B cell (primary cell): ENCODE measurements around the gene GLB1L3. TPM values are rescaled to one million over a fixed set of nuclear protein-coding genes. Genes with fewer than 3 reads are reported as not detected.

ENCODE experiments used
- ATAC-seq: fragments of 200-7000 bp; cut with Tn5 transposase; one replicate; pipeline ENCODE4 v1.10.0; 2021; ENCODE audit warnings: low read depth, mild to moderate bottlenecking, moderate number of reproducible peaks, moderate library complexity
- CTCF ChIA-PET: fragments of 350-600 bp; sonication (Branson Sonifier 250); formaldehyde crosslinking; loops from one replicate; lab custom pipeline; 2021; ENCODE audit warnings: antibody characterized with exemption, inconsistent platforms; lab: Charles Lee
- POLR2A ChIA-PET: fragments of 350-600 bp; sonication (Branson Sonifier 250); formaldehyde crosslinking; loops from one replicate; lab custom pipeline; 2021; ENCODE audit warnings: antibody characterized with exemption; lab: Charles Lee
- DNase-seq: peaks from one replicate; pipeline ENCODE4 v3.0.0; 2013
- H2AFZ ChIP-seq: 2 replicates; pipeline ENCODE4 v1.6.1; 2012; ENCODE audit warnings: mild to moderate bottlenecking, low read depth, low read length; ENCODE audit not compliant: insufficient read depth, poor library complexity, severe bottlenecking
- H3K27ac ChIP-seq, 2 donors: 1 replicate in 1 of 2; 2 replicates in 1 of 2; pipeline ENCODE4 v1.5.1; 2012 to 2013; ENCODE audit warnings: low read length in 2 of 2, mild to moderate bottlenecking in 2 of 2, moderate library complexity in 1 of 2
- H3K27me3 ChIP-seq, 4 experiments: fragments of 200-600 bp in 1 of 4; sonication (generic) in 1 of 4; replicated peaks in 1 of 4; 1 replicate in 2 of 4; 2 replicates in 2 of 4; pipeline versions ENCODE4 v1.6.1 to v1.7.0; 2013 to 2016; ENCODE audit warnings: low read length in 3 of 4, mild to moderate bottlenecking in 2 of 4, mixed read lengths in 1 of 4, moderate library complexity in 1 of 4; ENCODE audit not compliant: insufficient read depth in 4 of 4, control insufficient read depth in 3 of 4; ENCODE audit errors: control extremely low read depth in 1 of 4
- H3K36me3 ChIP-seq, 2 experiments: replicated peaks in 1 of 2; 1 replicate in 1 of 2; 2 replicates in 1 of 2; pipeline versions ENCODE4 v1.6.1 to v1.7.1; 2013; ENCODE audit warnings: low read length in 1 of 2; ENCODE audit not compliant: insufficient read depth in 2 of 2, control insufficient read depth in 1 of 2; ENCODE audit errors: control extremely low read depth in 1 of 2, extremely low read depth in 1 of 2
- H3K4me1 ChIP-seq, 2 donors: fragments of 200-600 bp in 1 of 2; sonication (generic) in 1 of 2; 1 replicate in 1 of 2; 2 replicates in 1 of 2; pipeline versions ENCODE4 v1.5.1 to v1.6.1; 2013 to 2017; ENCODE audit warnings: low read length in 2 of 2; ENCODE audit not compliant: control insufficient read depth in 2 of 2, insufficient read depth in 2 of 2
- H3K4me2 ChIP-seq: replicated peaks from 2 replicates; pipeline ENCODE3; 2012; ENCODE audit warnings: mild to moderate bottlenecking, low read depth, low read length; ENCODE audit not compliant: poor library complexity, severe bottlenecking
- H3K4me3 ChIP-seq, 5 experiments: fragments of 200-600 bp in 1 of 5; sonication (generic) in 1 of 5; 1 replicate in 3 of 5; 2 replicates in 2 of 5; pipeline versions ENCODE4 v1.5.1 to v1.7.0; 2011 to 2016; ENCODE audit warnings: low read length in 4 of 5, mild to moderate bottlenecking in 4 of 5, low read depth in 2 of 5, control low read depth in 1 of 5, moderate library complexity in 1 of 5; ENCODE audit not compliant: insufficient read depth in 1 of 5; ENCODE audit errors: control extremely low read depth in 1 of 5, extremely low read depth in 1 of 5
- H3K79me2 ChIP-seq: fragments of 200-600 bp; sonication (generic); one replicate; pipeline ENCODE4 v1.6.0; 2016; ENCODE audit warnings: low read length; ENCODE audit not compliant: control insufficient read depth, insufficient read depth
- H3K9ac ChIP-seq: fragments of 200-600 bp; sonication (generic); 2 replicates; pipeline ENCODE4 v1.6.1; 2017; ENCODE audit warnings: mild to moderate bottlenecking, low read length, moderate library complexity
- H3K9me3 ChIP-seq, 3 donors: one replicate each; pipeline versions ENCODE4 v1.6.1 to v1.7.1; 2013; ENCODE audit warnings: low read length in 2 of 3; ENCODE audit not compliant: control insufficient read depth in 2 of 3, insufficient read depth in 1 of 3; ENCODE audit errors: control extremely low read depth in 1 of 3
- H4K20me1 ChIP-seq: 2 replicates; pipeline ENCODE4 v1.6.0; 2012; ENCODE audit warnings: mild to moderate bottlenecking, low read length; ENCODE audit not compliant: insufficient read depth, control insufficient read depth, poor library complexity, severe bottlenecking
- H3K27ac Mint-ChIP-seq: one replicate; pipeline ENCODE4 v1.8.0; 2021; ENCODE audit warnings: mixed read lengths
- H3K27me3 Mint-ChIP-seq: one replicate; pipeline ENCODE4 v1.8.0; 2021; ENCODE audit warnings: mixed read lengths
- H3K4me1 Mint-ChIP-seq: one replicate; pipeline ENCODE4 v1.8.0; 2021; ENCODE audit warnings: mixed read lengths
- H3K4me3 Mint-ChIP-seq: one replicate; pipeline ENCODE4 v1.8.0; 2021; ENCODE audit warnings: mixed read lengths
- H3K9me3 Mint-ChIP-seq: one replicate; pipeline ENCODE4 v1.8.0; 2022; ENCODE audit warnings: mixed read lengths; ENCODE audit not compliant: insufficient read depth
- EZH2 ChIP-seq: IDR thresholded peaks from 2 replicates; pipeline ENCODE4 v1.6.1; 2012; ENCODE audit warnings: borderline replicate concordance, low read depth, mild to moderate bottlenecking, moderate library complexity, low read length; ENCODE audit not compliant: insufficient read depth, poor library complexity, severe bottlenecking
- WGBS: methylation state at CpG from one replicate; pipeline ENCODE4 v1.1.5; 2013; ENCODE audit warnings: missing lambda C conversion rate; ENCODE audit not compliant: insufficient coverage; 5-methylcytosine and 5-hydroxymethylcytosine counted together
- intact Hi-C: fragments of 100-400 bp; cut with micrococcal nuclease; formaldehyde crosslinking; loops from one replicate; pipeline ENCODE4 v1.10.0; 2022
- polyA plus RNA-seq: library from polyadenylated mRNA; depleted of rRNA; stranded (reverse); fragments of >200 nt; gene quantifications from 2 replicates; pipeline ENCODE4 v1.2.3, GENCODE V29; 2012
- total RNA-seq, 2 donors: library from RNA; stranded (reverse); fragments of 120-200 nt in 1 of 2; gene quantifications; 1 replicate in 1 of 2; 2 replicates in 1 of 2; pipeline versions ENCODE4 v1.2.3 to v1.2.4, GENCODE V29; 2013 to 2022
- TF ChIP-seq, protein P1 (sequence below): fragments of 200-600 bp; IDR thresholded peaks from one replicate; pipeline ENCODE4 v1.8.0; 2022; ENCODE audit warnings: antibody characterized with exemption, mild to moderate bottlenecking

Gene GLB1L3
- total and polyA plus RNA-seq, 2 donors (not counting 1 experiment from before 2014, with no cell fraction given): not detected

GRCh38 chr11:134231958-134232659 is 44.1 kb upstream of the GLB1L3 start:
- H4K20me1 ChIP-seq: peaks cover 68% of the 10 kb centered on the region
- intact Hi-C loops: no loop called here
- H3K4me3 ChIP-seq: no peak overlapping the region
- no peaks in the 10 kb centered on the region for H3K9me3 ChIP-seq
- H3K36me3 ChIP-seq: no peaks in the 10 kb centered on the region
- ChIA-PET POLR2A (no interaction called here), CTCF (interaction anchor here (1.2 to 2.8 kb wide), 2 partner anchors 21 to 25 kb away, joined by 3 to 8 read pairs; partner anchors contain the start of genes ACAD8 and THYN1)
- whole genome bisulfite sequencing: 44% methylated on average over 9 of the region's 10 CpGs
- no peaks in the 10 kb centered on the region for H3K9me3 Mint-ChIP-seq
- peaks cover 0 to 34% (median 17%) of the 10 kb centered on the region in 4 experiments for H3K27me3 ChIP-seq
- no peak overlapping the region for H3K9ac ChIP-seq
- H3K79me2 ChIP-seq: peaks cover 31% of the 10 kb centered on the region
- H3K4me2 ChIP-seq: peak overlapping the region; percentile 20
- ATAC-seq (no peak), DNase-seq (no peak)
- H3K27ac Mint-ChIP-seq: no peak overlapping the region
- TF ChIP-seq, protein P1, sequence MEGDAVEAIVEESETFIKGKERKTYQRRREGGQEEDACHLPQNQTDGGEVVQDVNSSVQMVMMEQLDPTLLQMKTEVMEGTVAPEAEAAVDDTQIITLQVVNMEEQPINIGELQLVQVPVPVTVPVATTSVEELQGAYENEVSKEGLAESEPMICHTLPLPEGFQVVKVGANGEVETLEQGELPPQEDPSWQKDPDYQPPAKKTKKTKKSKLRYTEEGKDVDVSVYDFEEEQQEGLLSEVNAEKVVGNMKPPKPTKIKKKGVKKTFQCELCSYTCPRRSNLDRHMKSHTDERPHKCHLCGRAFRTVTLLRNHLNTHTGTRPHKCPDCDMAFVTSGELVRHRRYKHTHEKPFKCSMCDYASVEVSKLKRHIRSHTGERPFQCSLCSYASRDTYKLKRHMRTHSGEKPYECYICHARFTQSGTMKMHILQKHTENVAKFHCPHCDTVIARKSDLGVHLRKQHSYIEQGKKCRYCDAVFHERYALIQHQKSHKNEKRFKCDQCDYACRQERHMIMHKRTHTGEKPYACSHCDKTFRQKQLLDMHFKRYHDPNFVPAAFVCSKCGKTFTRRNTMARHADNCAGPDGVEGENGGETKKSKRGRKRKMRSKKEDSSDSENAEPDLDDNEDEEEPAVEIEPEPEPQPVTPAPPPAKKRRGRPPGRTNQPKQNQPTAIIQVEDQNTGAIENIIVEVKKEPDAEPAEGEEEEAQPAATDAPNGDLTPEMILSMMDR: no peak
- TF ChIP-seq EZH2: no peak
- peaks cover 17% of the 10 kb centered on the region for H3K27me3 Mint-ChIP-seq
- H3K4me1 ChIP-seq: peaks cover 48 to 50% of the 10 kb centered on the region in 2 donors
- peaks cover 50% of the 10 kb centered on the region for H3K4me1 Mint-ChIP-seq
- no peak overlapping the region for H2AFZ ChIP-seq
- no peak overlapping the region for H3K27ac ChIP-seq
- peak overlapping the region; percentile 44 for H3K4me3 Mint-ChIP-seq

- intact Hi-C loops: no loop called here
- Histone ChIP-seq H3K36me3 (no peaks in the 10 kb centered on the region), H4K20me1 (peaks cover 52% of the 10 kb centered on the region), H3K27ac (no peak overlapping the region), H3K9ac (no peak overlapping the region), H3K4me2 (no peak overlapping the region), H3K4me1 (peaks cover 38 to 40% of the 10 kb centered on the region in 2 donors), H3K79me2 (peaks cover 26% of the 10 kb centered on the region), H2AFZ (no peak overlapping the region), H3K4me3 (no peak overlapping the region), H3K9me3 (no peaks in the 10 kb centered on the region), H3K27me3 (peaks cover 0 to 28% (median 14%) of the 10 kb centered on the region in 4 experiments)
- Mint-ChIP-seq H3K4me1 (peaks cover 34% of the 10 kb centered on the region), H3K27ac (no peak overlapping the region), H3K9me3 (no peaks in the 10 kb centered on the region), H3K4me3 (no peak overlapping the region), H3K27me3 (peaks cover 12% of the 10 kb centered on the region)
- TF ChIP-seq, protein P1: no peak
- TF ChIP-seq EZH2: no peak
- 48% methylated on average over 3 of the region's 4 CpGs for WGBS
- ATAC-seq: no peak
- CTCF ChIA-PET: interaction anchor here (1.2 to 2.6 kb wide), 3 partner anchors 11 to 26 kb away, joined by 3 to 16 read pairs (median 12); no protein-coding TSS in a partner anchor
- POLR2A ChIA-PET: interaction anchor here (1.0 kb wide), 1 partner anchor 10 kb away, joined by 4 read pairs; the partner anchor contains the start of genes NCAPD3 and VPS26B
- DNase-seq: no peak
These were observed 42.4 kb upstream of the GLB1L3 start for GRCh38 chr11:134233729-134234179.
